A549 (cell line): Measurements from ENCODE around the gene AGFG1.

Source experiments
- CTCF ChIP-seq: fragments of >200 bp; sonication (Bioruptor Twin); formaldehyde crosslinking; IDR thresholded peaks from 3 replicates; pipeline ENCODE4 v1.5.1; 2016
- E2F6 ChIP-seq: IDR thresholded peaks from 2 replicates; pipeline ENCODE4 v1.6.1; 2012; ENCODE audit warnings: low read depth, borderline replicate concordance
- GATA3 ChIP-seq: IDR thresholded peaks from 2 replicates; pipeline ENCODE4 v1.6.1; 2012; ENCODE audit warnings: borderline replicate concordance
- POLR2A ChIP-seq: IDR thresholded peaks from 2 replicates; pipeline ENCODE4 v1.6.1; 2012; ENCODE audit warnings: mild to moderate bottlenecking, low read length
- POLR2AphosphoS2 ChIP-seq: conservative IDR thresholded peaks from 2 replicates; pipeline ENCODE4 v1.6.1; 2012; ENCODE audit warnings: low read length, improper control_type of control experiment, inconsistent platforms
- ZFP36 ChIP-seq: fragments of 450-650 bp; IDR thresholded peaks from 2 replicates; pipeline ENCODE4 v1.6.1; 2014; ENCODE audit warnings: borderline replicate concordance; ENCODE audit not compliant: partially characterized antibody
- TF ChIP-seq, protein P1 (sequence below): IDR thresholded peaks from 2 replicates; pipeline ENCODE4 v1.6.1; 2012

DNA sequence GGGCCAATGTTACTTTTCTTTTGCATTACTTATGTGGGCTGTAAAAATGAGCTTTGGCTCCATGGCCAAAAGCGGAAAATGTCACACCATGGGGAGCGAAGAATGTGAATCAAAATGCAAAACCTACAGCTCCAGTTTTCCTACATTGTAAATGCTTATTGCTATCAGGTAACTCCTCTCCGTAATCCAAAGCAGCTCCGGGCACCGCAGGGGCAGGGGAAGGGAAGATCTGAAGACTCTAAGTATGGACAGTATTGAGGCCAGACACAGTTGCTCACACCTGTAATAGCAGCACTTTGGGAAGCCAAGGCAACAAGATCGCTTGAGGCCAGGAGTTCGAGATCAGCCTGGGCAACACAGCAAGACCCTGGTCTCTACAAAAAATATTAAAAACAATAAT lies 7.1 kb upstream of the AGFG1 start:
- TF ChIP-seq GATA3 (no peak), POLR2A (no peak), CTCF (no peak), ZFP36 (no peak), E2F6 (no peak), POLR2AphosphoS2 (no peak)
- TF ChIP-seq, protein P1, sequence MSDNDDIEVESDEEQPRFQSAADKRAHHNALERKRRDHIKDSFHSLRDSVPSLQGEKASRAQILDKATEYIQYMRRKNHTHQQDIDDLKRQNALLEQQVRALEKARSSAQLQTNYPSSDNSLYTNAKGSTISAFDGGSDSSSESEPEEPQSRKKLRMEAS = no peak
